GM23338 (cell line): ENCODE measurements around the gene ELMOD3. TPM values are rescaled to one million over a fixed set of nuclear protein-coding genes. Genes with fewer than 3 reads are reported as not detected.

Experiments used
- ATAC-seq: fragments of 200-7000 bp; cut with Tn5 transposase; 3 replicates; pipeline ENCODE4 v1.9.1; 2020
- DNase-seq: peaks from one replicate; pipeline ENCODE4 v3.0.0-alpha.2; 2015; ENCODE audit warnings: low spot score
- H2AFZ ChIP-seq: fragments of 200-600 bp; sonication (generic); 2 replicates; pipeline ENCODE4 v1.8.0; 2016; ENCODE audit warnings: antibody characterized with exemption, mild to moderate bottlenecking, moderate library complexity
- H3F3A ChIP-seq: fragments of 200-600 bp; sonication (generic); replicated peaks from 2 replicates; pipeline ENCODE4 v1.8.0; 2017; ENCODE audit warnings: antibody characterized with exemption, mixed run types, low read depth
- H3K27ac ChIP-seq: fragments of 200-600 bp; sonication (generic); 2 replicates; pipeline ENCODE4 v1.6.1; 2016; ENCODE audit warnings: low read depth
- H3K27me3 ChIP-seq: fragments of 200-600 bp; sonication (generic); 2 replicates; pipeline ENCODE4 v1.8.0; 2016; ENCODE audit warnings: mild to moderate bottlenecking, mixed run types, moderate library complexity; ENCODE audit not compliant: insufficient read depth
- H3K36me3 ChIP-seq: fragments of 200-600 bp; sonication (generic); 2 replicates; pipeline ENCODE4 v1.8.0; 2016; ENCODE audit warnings: mild to moderate bottlenecking; ENCODE audit not compliant: insufficient read depth
- H3K4me1 ChIP-seq: fragments of 200-600 bp; sonication (generic); 2 replicates; pipeline ENCODE4 v1.8.0; 2016; ENCODE audit warnings: mild to moderate bottlenecking, moderate library complexity; ENCODE audit not compliant: insufficient read depth
- H3K4me2 ChIP-seq: fragments of 200-600 bp; sonication (generic); 2 replicates; pipeline ENCODE4 v1.7.1; 2017; ENCODE audit warnings: mixed run types
- H3K4me3 ChIP-seq: fragments of 200-600 bp; sonication (generic); 2 replicates; pipeline ENCODE4 v1.6.1; 2016; ENCODE audit warnings: mixed run types
- H3K79me2 ChIP-seq: fragments of 200-600 bp; sonication (generic); replicated peaks from 2 replicates; pipeline ENCODE4 v1.8.0; 2017; ENCODE audit warnings: mild to moderate bottlenecking; ENCODE audit not compliant: insufficient read depth
- H3K9me2 ChIP-seq: fragments of 200-600 bp; sonication (generic); 2 replicates; pipeline ENCODE4 v1.8.0; 2017; ENCODE audit not compliant: insufficient read depth
- H4K20me1 ChIP-seq: fragments of 200-600 bp; sonication (generic); replicated peaks from 2 replicates; pipeline ENCODE4 v1.8.0; 2017; ENCODE audit warnings: mild to moderate bottlenecking; ENCODE audit not compliant: insufficient read depth
- H3K27ac Mint-ChIP-seq: 2 replicates; pipeline ENCODE4 v1.8.0; 2020; ENCODE audit warnings: inconsistent platforms, mild to moderate bottlenecking, moderate library complexity, mixed read lengths
- H3K27me3 Mint-ChIP-seq: 3 replicates; pipeline ENCODE4 v1.8.0; 2022; ENCODE audit warnings: low read depth, mild to moderate bottlenecking, moderate library complexity, mixed read lengths, inconsistent platforms; ENCODE audit not compliant: insufficient read depth, poor library complexity
- H3K36me3 Mint-ChIP-seq: 3 replicates; pipeline ENCODE4 v1.8.0; 2021; ENCODE audit warnings: low read depth, mild to moderate bottlenecking, inconsistent platforms, moderate library complexity, mixed read lengths
- H3K4me1 Mint-ChIP-seq: 3 replicates; pipeline ENCODE4 v1.8.0; 2020; ENCODE audit warnings: mild to moderate bottlenecking, inconsistent platforms, mixed read lengths
- H3K4me3 Mint-ChIP-seq: 3 replicates; pipeline ENCODE4 v1.8.0; 2021; ENCODE audit warnings: moderate library complexity, mild to moderate bottlenecking, inconsistent platforms, mixed read lengths
- H3K9me3 Mint-ChIP-seq: 3 replicates; pipeline ENCODE4 v1.8.0; 2020; ENCODE audit warnings: moderate library complexity, mild to moderate bottlenecking, inconsistent platforms, mixed read lengths
- CREB1 ChIP-seq: fragments of 250-450 bp; sonication (Bioruptor Pico); IDR thresholded peaks from 2 replicates; pipeline ENCODE4 v1.5.0; 2020; ENCODE audit warnings: low read depth, mild to moderate bottlenecking, moderate library complexity
- CTCF ChIP-seq, 2 experiments: fragments of 200-600 bp in 1 of 2; sonication (generic) in 1 of 2; conservative IDR thresholded peaks; 2 replicates each; pipeline versions ENCODE4 v1.5.1 to v1.6.1; 2016 to 2017; ENCODE audit warnings: antibody characterized with exemption in 2 of 2, low read depth in 2 of 2, mild to moderate bottlenecking in 2 of 2, moderate library complexity in 1 of 2
- ETS1 ChIP-seq: IDR thresholded peaks from 2 replicates; pipeline ENCODE4 v1.6.1; 2016; ENCODE audit warnings: antibody characterized with exemption
- EZH2 ChIP-seq: fragments of 200-600 bp; sonication (generic); IDR thresholded peaks from one replicate; pipeline ENCODE4 v1.8.0; 2017; ENCODE audit warnings: antibody characterized with exemption, mild to moderate bottlenecking, low read depth; ENCODE audit not compliant: unreplicated experiment
- EZH2phosphoT487 ChIP-seq: fragments of 200-600 bp; sonication (generic); IDR thresholded peaks from one replicate; pipeline ENCODE4 v1.8.1; 2018; ENCODE audit warnings: antibody characterized with exemption; ENCODE audit not compliant: unreplicated experiment
- JUNB ChIP-seq: IDR thresholded peaks from one replicate; pipeline ENCODE4 v1.6.1; 2016; ENCODE audit warnings: antibody characterized with exemption; ENCODE audit not compliant: unreplicated experiment
- NANOG ChIP-seq: IDR thresholded peaks from 2 replicates; pipeline ENCODE4 v1.6.1; 2016; ENCODE audit warnings: antibody characterized with exemption, borderline replicate concordance
- POLR2AphosphoS5 ChIP-seq: IDR thresholded peaks from 2 replicates; pipeline ENCODE4 v1.6.1; 2016; ENCODE audit warnings: antibody characterized with exemption, low read depth
- REST ChIP-seq: IDR thresholded peaks from one replicate; pipeline ENCODE4 v1.6.1; 2018; ENCODE audit warnings: antibody characterized with exemption; ENCODE audit not compliant: unreplicated experiment
- STAT1 ChIP-seq: IDR thresholded peaks from one replicate; pipeline ENCODE4 v1.6.1; 2016; ENCODE audit warnings: antibody characterized with exemption; ENCODE audit not compliant: unreplicated experiment
- ZNF114 ChIP-seq: fragments of 250-450 bp; sonication (Bioruptor Pico); IDR thresholded peaks from 2 replicates; pipeline ENCODE4 v1.5.0; 2020; ENCODE audit warnings: mild to moderate bottlenecking, moderate library complexity
- ZNF331 ChIP-seq: fragments of 250-450 bp; sonication (Bioruptor Pico); IDR thresholded peaks from 2 replicates; pipeline ENCODE4 v1.5.0; 2020; ENCODE audit warnings: low read depth, mild to moderate bottlenecking, moderate library complexity
- ZNF462 ChIP-seq: fragments of 250-450 bp; sonication (Bioruptor Pico); IDR thresholded peaks from 2 replicates; pipeline ENCODE4 v1.5.0; 2020; ENCODE audit warnings: mild to moderate bottlenecking, moderate library complexity
- polyA plus RNA-seq: library from polyadenylated mRNA; unstranded; fragments of >200 nt; fragmentation: Nextera tagmentation; extraction: Ambion mirVana; gene quantifications from 2 replicates; pipeline ENCODE4 v1.2.1, GENCODE V29; 2016
- total RNA-seq: library from RNA; depleted of rRNA; stranded (reverse); fragments of >200 nt; shearing (Covaris generic); gene quantifications from 2 replicates; pipeline ENCODE4 v1.2.3, GENCODE V29; 2014

The ELMOD3 gene
- total and polyA plus RNA-seq, 2 experiments from 2014 or later: 8.6 to 8.9 TPM

- no peak for TF ChIP-seq NANOG
- TF ChIP-seq ZNF331: no peak
- TF ChIP-seq REST: no peak
- no peak for TF ChIP-seq ZNF462 (CRISPR knock-in tag)
- TF ChIP-seq CREB1: no peak
- TF ChIP-seq CTCF (conservative IDR thresholded peaks at IDR 0.05; ENCODE audit: low read depth in 2 of 2): no peak
- no peak for TF ChIP-seq EZH2
- no peak for TF ChIP-seq EZH2phosphoT487
- TF ChIP-seq JUNB: no peak
- TF ChIP-seq ZNF114 (CRISPR knock-in tag): no peak
- no peak for TF ChIP-seq STAT1
- no peak for TF ChIP-seq ETS1
- TF ChIP-seq POLR2AphosphoS5: no peak
- peaks cover 37% of the 10 kb centered on the region for H3K4me1 Mint-ChIP-seq
- Histone ChIP-seq H3K4me2 (peak overlapping the region; percentile 71; the same call in 1 of the 2 replicates), H3K9me2 (no peaks in the 10 kb centered on the region), H3K4me3 (no peak overlapping the region), H2AFZ (no peak overlapping the region), H3F3A (peaks cover 9% of the 10 kb centered on the region; the same call in 1 of the 2 replicates), H4K20me1 (no peaks in the 10 kb centered on the region), H3K36me3 (no peaks in the 10 kb centered on the region), H3K27ac (0 out of 2 replicates have a peak overlapping the region, but pooled peaks have one; percentile 26), H3K27me3 (no peaks in the 10 kb centered on the region), H3K79me2 (no peaks in the 10 kb centered on the region), H3K4me1 (peaks cover 37% of the 10 kb centered on the region)
- H3K27ac Mint-ChIP-seq: no peak overlapping the region
- peak overlapping the region; percentile 29; the same call in 1 of the 3 replicates for H3K4me3 Mint-ChIP-seq
- no peak for DNase-seq
- no peak for ATAC-seq
- H3K36me3 Mint-ChIP-seq: no peaks in the 10 kb centered on the region
- no peaks in the 10 kb centered on the region for H3K9me3 Mint-ChIP-seq
- peaks cover 22% of the 10 kb centered on the region for H3K27me3 Mint-ChIP-seq
Measured at GRCh38 chr2:85410584-85411404, 56.2 kb downstream of the ELMOD3 start.
